ENCODE data around the gene ZC3H6.
"Not testable (repeated sequence)": the region's sequence is repeated elsewhere in the genome, so short reads cannot be mapped to it uniquely, and the experiment has no call there.

ZC3H6 gene

DNA sequence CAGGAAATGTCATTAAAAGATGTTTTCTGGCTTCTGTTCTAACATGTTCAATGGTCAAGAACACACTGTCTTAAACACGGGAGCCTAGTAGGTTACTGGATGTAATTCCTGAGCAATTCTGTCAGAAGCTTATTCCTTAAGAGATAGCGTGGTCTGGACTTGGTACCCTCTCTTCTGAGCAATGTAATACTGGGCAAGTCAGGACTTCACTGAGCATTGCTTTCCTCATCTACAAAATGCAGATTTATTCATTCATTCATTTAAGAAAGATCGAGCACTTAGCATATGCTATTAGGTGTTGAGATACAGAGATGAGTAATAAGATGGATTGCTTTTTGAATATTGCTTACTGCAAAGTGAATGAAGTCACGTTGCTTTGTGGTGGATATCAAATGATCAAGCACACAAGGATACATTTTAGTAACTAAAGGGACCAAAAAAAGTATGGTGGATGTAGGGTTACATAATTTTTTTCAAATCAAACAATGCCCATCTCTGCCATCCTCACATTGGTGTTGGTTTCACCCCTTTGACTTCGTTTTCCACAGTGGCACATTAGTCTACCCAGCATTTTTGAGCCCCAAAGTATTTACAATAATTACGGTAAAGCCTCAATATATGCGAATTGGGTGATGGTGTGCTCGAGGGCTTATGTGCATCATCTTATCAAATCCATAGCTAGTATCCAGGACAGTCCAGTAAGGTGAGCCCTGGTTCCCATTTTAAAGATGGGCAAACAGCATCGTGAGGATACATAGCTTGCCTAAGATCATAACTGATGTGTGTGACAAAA lies 65.3 kb downstream of the ZC3H6 start:
- DNase-seq, result no peak

- no peak for DNase-seq
These were observed 66.7 kb downstream of the ZC3H6 start for GRCh38 chr2:112342067-112342550.

GRCh38 chr2:112343827-112344585 lies 68.6 kb downstream of the ZC3H6 start:
- DNase-seq, result no peak

- no peak for DNase-seq
These were observed 69.9 kb downstream of the ZC3H6 start for GRCh38 chr2:112345030-112346027.

- not testable (repeated sequence) for DNase-seq
These were observed 76.9 kb downstream of the ZC3H6 start for GRCh38 chr2:112352292-112352691.

- not testable (repeated sequence) for DNase-seq
These were observed 77.6 kb downstream of the ZC3H6 start for GRCh38 chr2:112352809-112353603.

GRCh38 chr2:112354335-112354734 lies 78.9 kb downstream of the ZC3H6 start:
- DNase-seq, result not testable (repeated sequence)

DNA sequence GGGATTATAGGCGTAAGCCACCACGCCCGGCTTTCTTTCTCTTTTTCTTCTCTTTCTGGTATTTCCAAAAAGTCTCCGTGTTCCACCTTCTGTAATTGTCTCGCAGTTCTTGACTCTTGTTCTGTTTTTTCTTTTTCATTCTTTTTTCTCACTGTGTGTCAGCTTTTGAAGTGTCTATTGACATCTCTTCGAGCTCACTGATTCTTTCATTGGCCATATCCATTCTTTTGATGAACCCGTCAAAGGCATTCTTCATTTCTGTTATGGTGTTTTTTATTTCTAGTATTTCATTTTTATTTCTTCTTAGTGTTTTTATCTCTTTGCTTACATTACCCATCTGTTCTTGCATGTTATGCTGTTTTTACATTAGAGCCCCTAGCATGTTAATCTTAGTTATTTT lies 84.7 kb downstream of the ZC3H6 start:
- not testable (repeated sequence) for DNase-seq

All from activated naive CD4-positive, alpha-beta T cell treated with anti-CD3 and anti-CD28 coated beads, Interleukin-2, amount 50 U/mL, for 16 hours (primary cell).